PC-9 (cell line): ENCODE data around the gene TCF12.

ENCODE experiments used
- CTCF ChIP-seq: fragments of 200-600 bp; sonication (generic); conservative IDR thresholded peaks from 2 replicates; pipeline ENCODE4 v1.6.1; 2017; ENCODE audit warnings: mixed run types, antibody characterized with exemption, mild to moderate bottlenecking, moderate library complexity
- EZH2 ChIP-seq: fragments of 200-600 bp; sonication (generic); IDR thresholded peaks from 2 replicates; pipeline ENCODE4 v1.8.0; 2017; ENCODE audit warnings: antibody characterized with exemption, low read depth

- no peak for TF ChIP-seq CTCF
- no peak for TF ChIP-seq EZH2
Measured at GRCh38 chr15:57118013-57118799, 199.8 kb downstream of the TCF12 start.
